ENCODE data around the gene WDR62.

- TF ChIP-seq ZNF610 (tag by site-specific recombination; IDR thresholded peaks at IDR 0.05; ENCODE audit: borderline replicate concordance) (no peak), ZNF596 (tag by site-specific recombination; IDR thresholded peaks at IDR 0.05) (no peak), ZNF10 (tag by site-specific recombination; IDR thresholded peaks at IDR 0.05) (no peak), ZNF626 (tag by site-specific recombination; IDR thresholded peaks at IDR 0.05) (no peak), EGR2 (tag by site-specific recombination; IDR thresholded peaks at IDR 0.05; ENCODE audit: low read depth) (peak; percentile 69; the same call in 1 of the 2 replicates), ZNF514 (tag by site-specific recombination; IDR thresholded peaks at IDR 0.05) (no peak)
- TF ChIP-seq, protein P1, sequence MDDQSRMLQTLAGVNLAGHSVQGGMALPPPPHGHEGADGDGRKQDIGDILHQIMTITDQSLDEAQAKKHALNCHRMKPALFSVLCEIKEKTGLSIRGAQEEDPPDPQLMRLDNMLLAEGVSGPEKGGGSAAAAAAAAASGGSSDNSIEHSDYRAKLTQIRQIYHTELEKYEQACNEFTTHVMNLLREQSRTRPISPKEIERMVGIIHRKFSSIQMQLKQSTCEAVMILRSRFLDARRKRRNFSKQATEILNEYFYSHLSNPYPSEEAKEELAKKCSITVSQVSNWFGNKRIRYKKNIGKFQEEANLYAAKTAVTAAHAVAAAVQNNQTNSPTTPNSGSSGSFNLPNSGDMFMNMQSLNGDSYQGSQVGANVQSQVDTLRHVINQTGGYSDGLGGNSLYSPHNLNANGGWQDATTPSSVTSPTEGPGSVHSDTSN (CRISPR knock-in tag; IDR thresholded peaks at IDR 0.05) = no peak
- TF ChIP-seq, protein P2, sequence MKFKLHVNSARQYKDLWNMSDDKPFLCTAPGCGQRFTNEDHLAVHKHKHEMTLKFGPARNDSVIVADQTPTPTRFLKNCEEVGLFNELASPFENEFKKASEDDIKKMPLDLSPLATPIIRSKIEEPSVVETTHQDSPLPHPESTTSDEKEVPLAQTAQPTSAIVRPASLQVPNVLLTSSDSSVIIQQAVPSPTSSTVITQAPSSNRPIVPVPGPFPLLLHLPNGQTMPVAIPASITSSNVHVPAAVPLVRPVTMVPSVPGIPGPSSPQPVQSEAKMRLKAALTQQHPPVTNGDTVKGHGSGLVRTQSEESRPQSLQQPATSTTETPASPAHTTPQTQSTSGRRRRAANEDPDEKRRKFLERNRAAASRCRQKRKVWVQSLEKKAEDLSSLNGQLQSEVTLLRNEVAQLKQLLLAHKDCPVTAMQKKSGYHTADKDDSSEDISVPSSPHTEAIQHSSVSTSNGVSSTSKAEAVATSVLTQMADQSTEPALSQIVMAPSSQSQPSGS (tag by site-specific recombination; IDR thresholded peaks at IDR 0.05; ENCODE audit: low read depth) = no peak
Observed at GRCh38 chr19:36061367-36061766, 6.7 kb downstream of the WDR62 start.

Data from HEK293 (cell line).